HEK293 (cell line): Measurements from ENCODE around the gene SCIMP.
"Not testable (repeated sequence)": the region's sequence is repeated elsewhere in the genome, so short reads cannot be mapped to it uniquely, and the experiment has no call there.

Experiments
- CTCF ChIA-PET: fragments of 350-600 bp; formaldehyde crosslinking; extraction: SDS; loops from one replicate; lab custom pipeline; 2021; ENCODE audit warnings: antibody characterized with exemption; lab: Yijun Ruan, JAX
- POLR2A ChIA-PET: fragments of 300-600 bp; formaldehyde crosslinking; extraction: SDS; loops from one replicate; lab custom pipeline; 2020; ENCODE audit warnings: antibody characterized with exemption, inconsistent platforms; lab: Yijun Ruan, JAX
- H3K27ac ChIP-seq: fragments of 200-500 bp; sonication (Bioruptor generic); 2 replicates; pipeline ENCODE4 v1.5.1; 2014; ENCODE audit warnings: low read depth, low read length, control low read depth, inconsistent platforms; ENCODE audit errors: extremely low read depth
- H3K36me3 ChIP-seq, 2 experiments: fragments of 200-500 bp in 1 of 2; sonication (Bioruptor generic) in 1 of 2; 1 replicate in 1 of 2; 2 replicates in 1 of 2; pipeline ENCODE4 v1.5.1; 2014 to 2017; ENCODE audit warnings: inconsistent platforms in 2 of 2, low read length in 2 of 2; ENCODE audit not compliant: control insufficient read depth in 2 of 2, insufficient read depth in 1 of 2
- H3K4me1 ChIP-seq: fragments of 200-500 bp; sonication (Bioruptor generic); 2 replicates; pipeline ENCODE4 v1.5.1; 2014; ENCODE audit warnings: mild to moderate bottlenecking, low read length, inconsistent platforms; ENCODE audit not compliant: control insufficient read depth, insufficient read depth
- H3K4me3 ChIP-seq: 2 replicates; pipeline ENCODE4 v1.5.1; 2011; ENCODE audit warnings: low read depth, mild to moderate bottlenecking, control low read depth, low read length, moderate library complexity
- H3K9me3 ChIP-seq: fragments of 200-500 bp; sonication (Bioruptor generic); 2 replicates; pipeline ENCODE4 v1.5.1; 2014; ENCODE audit warnings: low read depth, low read length, inconsistent platforms; ENCODE audit not compliant: control insufficient read depth, insufficient read depth
- SCRT2 ChIP-seq: fragments of 450-650 bp; formaldehyde crosslinking; IDR thresholded peaks from 2 replicates; pipeline ENCODE4 v1.5.1; 2016; ENCODE audit warnings: missing biosample characterization, missing genetic modification characterization
- ZNF184 ChIP-seq: fragments of 450-650 bp; IDR thresholded peaks from 2 replicates; pipeline ENCODE4 v1.5.1; 2018; ENCODE audit warnings: missing biosample characterization, mild to moderate bottlenecking, missing genetic modification characterization

SCIMP gene

DNA sequence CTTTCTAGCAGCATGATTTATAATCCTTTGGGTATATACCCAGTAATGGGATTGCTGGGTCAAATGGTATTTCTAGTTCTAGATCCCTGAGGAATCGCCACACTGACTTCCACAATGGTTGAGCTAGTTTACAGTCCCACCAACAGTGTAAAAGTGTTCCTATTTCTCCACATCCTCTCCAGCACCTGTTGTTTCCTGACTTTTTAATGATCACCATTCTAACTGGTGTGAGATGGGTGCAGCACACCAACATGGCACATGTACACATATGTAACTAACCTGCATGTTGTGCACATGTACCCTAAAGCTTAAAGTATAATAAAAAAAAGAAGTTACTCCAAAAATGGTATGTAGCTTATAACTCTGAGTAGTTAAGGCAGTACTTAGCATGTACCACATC lies 74.0 kb downstream of the SCIMP start:
- H3K4me1 ChIP-seq, H3K27ac ChIP-seq, H3K9me3 ChIP-seq, POLR2A ChIA-PET, H3K4me3 ChIP-seq, H3K36me3 ChIP-seq: not testable (repeated sequence)
- CTCF ChIA-PET, result interaction anchor here (0.7 kb wide), 1 partner anchor 258 kb away, joined by 3 read pairs; the partner anchor contains the start of gene CHRNE
- TF ChIP-seq ZNF184, result peak; percentile 90
- TF ChIP-seq SCRT2 (tag by site-specific recombination), result peak; percentile 38; the same call in 1 of the 2 replicates
